CD4-positive, alpha-beta T cell treated with Interleukin-12 subunit alpha and Interleukin-12 subunit beta, for 1 hour (primary cell): Measurements from ENCODE around the gene TTN.

Experiments
- DNase-seq: peaks from one replicate; pipeline ENCODE4 v3.0.0-alpha.2; 2020

Gene TTN

DNA sequence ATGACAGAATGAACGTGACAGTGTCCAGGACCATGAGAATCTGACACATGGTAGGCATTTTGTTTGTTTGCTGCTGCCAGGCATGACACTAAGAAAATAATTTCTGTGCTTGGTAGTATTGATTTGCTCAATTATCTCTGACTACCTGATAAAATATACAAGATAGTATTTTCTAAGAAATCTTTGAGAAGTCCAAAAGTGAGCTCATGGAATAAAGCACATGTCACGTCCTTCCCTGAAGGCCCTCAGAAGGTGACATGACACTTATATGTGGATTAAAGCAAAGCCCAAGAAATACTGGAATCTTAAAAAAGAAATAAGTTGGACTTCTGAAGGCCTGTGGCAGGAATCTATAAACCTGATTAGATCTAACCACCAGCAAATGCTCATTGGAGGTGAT, 3.8 kb upstream of the TTN start:
- no peak for DNase-seq

GRCh38 chr2:178810422-178810821, 3.2 kb upstream of the TTN start:
- no peak for DNase-seq

DNA sequence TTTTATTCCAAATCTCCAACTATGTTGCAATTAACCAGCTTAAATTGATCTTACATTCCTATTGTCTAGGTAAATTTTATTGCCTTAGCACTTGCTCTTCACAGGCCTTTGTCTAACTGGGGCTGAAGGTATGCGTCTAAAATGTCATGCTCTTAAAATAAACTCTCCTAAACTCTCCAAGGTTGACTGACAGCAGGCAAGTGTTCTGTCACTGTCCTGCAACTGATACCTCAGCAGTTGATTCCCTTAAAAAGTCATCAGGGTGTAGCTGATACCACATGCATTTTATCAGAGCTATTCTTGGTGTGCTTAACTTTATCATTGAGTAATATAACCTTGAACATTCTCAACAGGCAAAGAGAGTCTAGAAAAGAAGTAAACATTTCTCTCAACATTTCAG, 680 bp downstream of the TTN start:
- DNase-seq: no peak

DNA sequence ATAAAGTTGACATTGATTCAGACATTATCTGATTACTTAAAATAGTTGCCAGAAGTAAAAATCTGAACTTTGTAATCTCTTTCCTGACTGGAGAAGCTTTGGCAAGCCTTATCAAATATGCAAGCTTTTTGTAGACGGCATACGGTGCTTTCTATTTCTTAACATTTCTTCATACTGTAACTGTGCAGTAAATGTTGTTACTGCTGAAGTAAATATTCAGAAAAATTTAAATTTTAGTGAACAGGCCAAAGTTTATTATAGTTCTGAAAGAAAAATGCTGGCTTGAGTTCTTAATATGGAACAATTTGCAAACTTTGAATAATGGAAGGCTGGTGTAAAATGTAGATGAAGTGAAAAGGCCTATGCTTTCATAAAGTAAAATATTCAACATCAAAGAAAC, 1.8 kb downstream of the TTN start:
- no peak for DNase-seq

GRCh38 chr2:178804791-178805190, 2.4 kb downstream of the TTN start:
- DNase-seq: no peak

GRCh38 chr2:178800510-178800909, 6.7 kb downstream of the TTN start:
- DNase-seq: no peak

GRCh38 chr2:178799305-178799704, 7.9 kb downstream of the TTN start:
- DNase-seq: no peak

- peak; percentile 13 for DNase-seq
These were observed 11.0 kb downstream of the TTN start for GRCh38 chr2:178796079-178796677.

GRCh38 chr2:178787934-178788333, 19.3 kb downstream of the TTN start:
- DNase-seq: no peak

GRCh38 chr2:178787155-178787554, 20.1 kb downstream of the TTN start:
- no peak for DNase-seq

DNA sequence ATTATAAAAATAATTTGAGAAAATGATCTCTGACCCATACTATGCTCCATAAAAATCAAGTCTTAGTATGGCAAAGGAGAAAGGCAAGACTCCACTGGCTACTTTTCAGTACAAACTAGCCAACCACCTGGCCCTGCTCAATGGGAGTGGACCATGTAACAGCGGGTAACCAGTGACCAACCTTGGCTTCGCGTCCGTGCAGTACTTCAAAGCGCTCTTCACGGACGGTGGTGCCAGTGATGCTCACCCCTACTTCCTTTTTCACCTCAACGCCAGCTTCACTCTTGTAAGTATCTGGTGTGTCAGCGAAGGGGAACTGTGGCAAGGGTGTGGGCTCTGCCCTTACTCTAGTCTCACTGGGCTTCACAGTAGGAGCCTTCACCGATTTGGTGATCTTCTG, 23.3 kb downstream of the TTN start:
- DNase-seq: no peak

GRCh38 chr2:178782236-178782635, 25.0 kb downstream of the TTN start:
- DNase-seq: no peak

- DNase-seq: no peak
These were observed 29.6 kb downstream of the TTN start for GRCh38 chr2:178777577-178777976.

GRCh38 chr2:178776751-178777150, 30.5 kb downstream of the TTN start:
- no peak for DNase-seq

GRCh38 chr2:178775975-178776374, 31.2 kb downstream of the TTN start:
- DNase-seq: no peak

- DNase-seq: no peak
These were observed 36.7 kb downstream of the TTN start for GRCh38 chr2:178770518-178770917.

DNA sequence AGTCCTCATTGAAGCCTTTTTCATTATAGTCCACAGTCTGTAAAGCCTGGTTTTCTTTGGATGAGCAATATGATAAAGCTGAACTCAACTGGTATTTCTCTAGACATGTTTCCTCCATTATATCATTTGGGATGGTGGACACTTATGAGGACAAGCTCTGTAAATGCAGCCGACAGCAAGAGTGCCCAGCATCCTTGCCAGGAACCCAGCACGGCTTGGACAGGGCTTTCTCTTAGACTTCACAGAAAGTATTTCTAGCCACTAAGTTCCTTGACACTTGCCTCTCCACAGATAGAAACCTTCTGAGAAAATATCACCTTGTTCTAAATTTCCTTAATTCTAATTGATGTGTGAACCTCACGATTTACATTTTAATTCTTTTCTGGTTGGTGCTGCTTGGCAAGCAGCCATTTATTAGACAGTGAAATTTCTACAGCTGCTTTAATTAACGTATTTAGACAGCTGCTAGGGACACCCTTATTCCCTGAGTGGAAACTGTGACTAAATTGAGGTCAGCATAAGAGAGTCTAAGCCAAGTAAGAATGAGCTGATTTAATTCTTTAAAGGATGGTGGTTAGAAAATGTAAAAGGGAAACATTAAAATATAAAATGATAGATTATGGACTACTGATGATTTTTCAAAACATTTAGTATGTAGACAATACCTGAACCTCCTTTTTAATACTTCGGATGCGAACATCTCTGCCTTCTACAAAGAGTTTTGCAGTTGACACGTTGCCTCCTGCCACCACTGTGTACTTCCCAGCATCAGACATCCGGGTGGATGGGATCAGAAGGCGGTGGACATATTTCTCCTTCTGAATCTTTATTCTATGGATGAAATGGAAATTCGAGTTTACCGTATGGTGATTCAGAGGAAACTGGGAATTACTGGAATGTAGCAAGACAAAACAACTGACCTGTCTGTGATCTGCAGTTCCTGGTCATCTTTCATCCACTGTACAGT, 39.8 kb downstream of the TTN start:
- no peak for DNase-seq

GRCh38 chr2:178764097-178764496, 43.1 kb downstream of the TTN start:
- no peak for DNase-seq

- DNase-seq: peak; percentile 39
These were observed 45.4 kb downstream of the TTN start for GRCh38 chr2:178761759-178762371.

- no peak for DNase-seq
These were observed 50.4 kb downstream of the TTN start for GRCh38 chr2:178756843-178757242.

DNA sequence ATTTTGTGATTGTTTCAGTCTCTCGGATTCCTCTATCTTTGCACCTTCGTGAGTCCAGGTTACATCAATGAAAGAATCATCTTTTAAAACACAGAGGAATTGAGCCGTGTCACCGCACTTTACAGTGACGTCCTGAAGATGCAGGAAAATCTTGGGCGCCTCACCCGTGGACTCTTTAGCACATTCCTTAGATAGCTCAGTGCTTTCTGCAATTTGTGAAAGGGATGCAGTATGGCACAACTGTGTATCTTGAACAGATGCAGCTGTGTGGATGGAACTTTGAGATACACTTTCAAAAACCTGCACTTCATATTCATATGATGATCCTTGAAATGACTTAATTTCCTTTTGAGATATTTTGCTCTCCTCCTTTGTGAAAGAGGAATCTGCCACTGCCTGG, 50.9 kb downstream of the TTN start:
- no peak for DNase-seq

GRCh38 chr2:178747767-178748166, 59.5 kb downstream of the TTN start:
- DNase-seq: no peak

DNA sequence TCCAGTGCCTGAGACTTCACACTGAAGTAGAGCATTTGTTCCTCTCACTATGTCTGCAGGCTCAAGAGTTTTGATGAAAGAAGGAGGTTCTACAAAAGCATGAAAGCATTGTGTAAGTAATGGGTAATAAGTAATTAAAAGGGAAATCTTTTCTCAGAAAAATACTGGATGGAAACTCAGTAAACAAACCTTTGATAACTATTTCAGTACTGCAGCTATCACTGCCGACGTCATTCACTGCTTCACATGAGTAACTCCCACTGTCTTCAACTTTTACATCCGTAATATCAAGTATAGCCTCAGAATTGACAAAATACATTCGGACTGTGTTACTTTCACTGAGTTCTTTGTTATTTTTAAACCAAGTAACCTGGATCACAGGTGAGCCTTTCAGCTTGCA, 72.7 kb downstream of the TTN start:
- DNase-seq: no peak

DNA sequence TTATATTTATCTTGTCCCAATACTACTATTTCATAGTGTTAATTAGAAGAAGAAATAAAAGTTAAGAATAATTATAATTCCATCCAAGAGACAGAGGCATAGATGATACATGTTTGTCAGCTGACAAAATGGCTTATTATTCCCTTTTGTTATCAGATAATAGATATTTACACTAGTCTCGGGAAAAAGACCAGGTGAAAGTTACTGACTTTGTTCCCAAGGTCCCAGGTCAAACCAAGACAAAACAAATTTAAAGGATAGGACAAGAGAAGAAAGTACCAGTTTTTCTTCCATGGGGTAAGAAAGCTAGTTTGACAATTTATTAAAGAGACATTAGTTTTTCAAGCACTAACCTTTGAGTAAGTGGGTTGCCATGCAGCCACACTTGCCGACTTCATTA, 73.2 kb downstream of the TTN start:
- no peak for DNase-seq
